BE2C (cell line): ENCODE results near the gene PWWP3B. TPM values are rescaled to one million over a fixed set of nuclear protein-coding genes. Genes with fewer than 3 reads are reported as not detected.

Experiments
- DNase-seq: peaks from one replicate; pipeline ENCODE4 v3.0.0-alpha.2; 2020
- H3K27me3 ChIP-seq: fragments of 250-450 bp; sonication (Bioruptor Pico); 2 replicates; pipeline ENCODE4 v1.5.1; 2020; ENCODE audit warnings: mild to moderate bottlenecking
- H3K36me3 ChIP-seq: fragments of 250-450 bp; sonication (Bioruptor Pico); 2 replicates; pipeline ENCODE4 v1.5.1; 2020; ENCODE audit warnings: mild to moderate bottlenecking
- H3K4me1 ChIP-seq: fragments of 250-450 bp; sonication (Bioruptor Pico); 2 replicates; pipeline ENCODE4 v1.5.1; 2020
- H3K4me3 ChIP-seq: 2 replicates; pipeline ENCODE4 v1.5.1; 2011; ENCODE audit warnings: low read depth, low read length
- H3K9me3 ChIP-seq: fragments of 250-450 bp; sonication (Bioruptor Pico); 2 replicates; pipeline ENCODE4 v1.5.1; 2020
- CTCF ChIP-seq: IDR thresholded peaks from 2 replicates; pipeline ENCODE4 v1.5.1; 2012; ENCODE audit warnings: mild to moderate bottlenecking, low read depth, low read length
- polyA plus RNA-seq: library from polyadenylated mRNA; unstranded; fragments of >200 nt; gene quantifications from one replicate; pipeline ENCODE4 v1.2.1, GENCODE V29; 2012; ENCODE audit warnings: low read depth, missing spikeins; ENCODE audit not compliant: insufficient read length, insufficient read depth

The PWWP3B gene
- not detected for polyA plus RNA-seq

GRCh38 chrX:106168107-106168506 lies at the start of gene PWWP3B:
Gene PWWP3B, plus strand, starts transcription at chrX:106168305. Its CDS starts 37,128 bp downstream, at chrX:106205433.
- no peak for DNase-seq
- no peaks in the 10 kb centered on the region for H3K9me3 ChIP-seq
- no peaks in the 10 kb centered on the region for H3K36me3 ChIP-seq
- H3K4me3 ChIP-seq: no peak within 1 kb of the TSS
- H3K27me3 ChIP-seq: no peaks in the 10 kb centered on the region
- no peaks in the 10 kb centered on the region for H3K4me1 ChIP-seq
- no peak for TF ChIP-seq CTCF

DNA sequence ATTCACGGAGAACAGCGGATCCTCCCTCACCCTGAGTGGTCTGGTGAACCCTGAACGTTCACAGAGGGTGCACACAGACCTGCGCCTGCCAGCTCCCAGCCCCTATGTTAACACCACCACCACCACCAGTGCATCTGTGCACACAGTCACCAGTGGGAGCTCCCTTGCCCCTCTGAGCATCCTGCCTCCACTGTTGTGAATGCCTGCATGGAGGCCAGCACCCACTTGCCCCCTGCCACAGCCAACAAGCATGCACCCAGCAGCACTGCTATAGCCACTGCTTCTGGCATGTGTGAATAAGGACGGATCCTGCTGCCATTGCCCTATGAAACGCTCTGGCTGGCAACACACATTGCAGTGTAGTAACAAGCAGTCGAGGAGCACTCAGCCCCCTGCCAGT lies 29.1 kb upstream of the PWWP3B start:
- Histone ChIP-seq H3K4me3 (no peak overlapping the region), H3K27me3 (no peaks in the 10 kb centered on the region), H3K4me1 (no peaks in the 10 kb centered on the region), H3K9me3 (no peaks in the 10 kb centered on the region), H3K36me3 (no peaks in the 10 kb centered on the region)
- DNase-seq: no peak
- no peak for TF ChIP-seq CTCF

- H3K9me3 ChIP-seq: no peaks in the 10 kb centered on the region
- H3K27me3 ChIP-seq: no peaks in the 10 kb centered on the region
- H3K4me1 ChIP-seq: no peaks in the 10 kb centered on the region
- no peaks in the 10 kb centered on the region for H3K36me3 ChIP-seq
- no peak overlapping the region for H3K4me3 ChIP-seq
- DNase-seq: no peak
- no peak for TF ChIP-seq CTCF
Measured at GRCh38 chrX:106144755-106145639, 23.1 kb upstream of the PWWP3B start.

GRCh38 chrX:106150701-106151100 lies 17.4 kb upstream of the PWWP3B start:
- Histone ChIP-seq H3K36me3 (no peaks in the 10 kb centered on the region), H3K27me3 (no peaks in the 10 kb centered on the region), H3K4me1 (no peaks in the 10 kb centered on the region), H3K9me3 (no peaks in the 10 kb centered on the region), H3K4me3 (no peak overlapping the region)
- no peak for DNase-seq
- no peak for TF ChIP-seq CTCF

GRCh38 chrX:106159861-106160282 lies 8.2 kb upstream of the PWWP3B start:
- Histone ChIP-seq H3K9me3 (no peaks in the 10 kb centered on the region), H3K36me3 (no peaks in the 10 kb centered on the region), H3K4me3 (no peak overlapping the region), H3K4me1 (no peaks in the 10 kb centered on the region), H3K27me3 (no peaks in the 10 kb centered on the region)
- no peak for TF ChIP-seq CTCF
- DNase-seq: no peak

GRCh38 chrX:106170318-106170717 lies 2.2 kb downstream of the PWWP3B start:
- Histone ChIP-seq H3K36me3 (no peaks in the 10 kb centered on the region), H3K4me1 (no peaks in the 10 kb centered on the region), H3K4me3 (no peak overlapping the region), H3K9me3 (no peaks in the 10 kb centered on the region), H3K27me3 (no peaks in the 10 kb centered on the region)
- no peak for DNase-seq
- TF ChIP-seq CTCF: peak; percentile 26
